HepG2 (cell line): ENCODE measurements around the gene KNCN. TPM values are rescaled to one million over a fixed set of nuclear protein-coding genes. Genes with fewer than 3 reads are reported as not detected.

Source experiments
- ATAC-seq: fragments of 200-7000 bp; cut with Tn5 transposase; 3 replicates; pipeline ENCODE4 v1.9.1; 2020; ENCODE audit warnings: mild to moderate bottlenecking, moderate library complexity
- BruUV-seq: library from RNA; stranded (reverse); fragments of 400-500 nt; replicated peaks from 2 replicates; lab custom pipeline; 2021; lab: Mats Ljungman, UMichigan
- CTCF ChIA-PET: fragments of 300-600 bp; formaldehyde crosslinking; extraction: SDS; loops from one replicate; lab custom pipeline; 2021; ENCODE audit warnings: low total read pairs, inconsistent platforms, low intra/inter-chr PET ratio; lab: Yijun Ruan, JAX
- POLR2A ChIA-PET: fragments of 350-600 bp; sonication (Branson Sonifier 250); formaldehyde crosslinking; loops from one replicate; lab custom pipeline; 2020; ENCODE audit warnings: antibody characterized with exemption, inconsistent platforms; lab: Yijun Ruan, JAX
- DNase-seq: peaks from one replicate; pipeline ENCODE4 v3.0.0-alpha.2; 2015; ENCODE audit warnings: low spot score
- FAIRE-seq: peaks from 3 replicates; lab custom pipeline; 2011; peaks lifted over from hg19 to GRCh38; lab: Jason Lieb, UNC
- H2AFZ ChIP-seq: one replicate; pipeline ENCODE4 v1.6.1; 2011; ENCODE audit warnings: low read length, inconsistent platforms
- H3K27ac ChIP-seq: fragments of 300-600 bp; 3 replicates; pipeline ENCODE4 v1.8.0; 2011; ENCODE audit warnings: mixed run types, mild to moderate bottlenecking, mixed read lengths, low read length, inconsistent platforms; ENCODE audit not compliant: insufficient read depth; ENCODE audit errors: extremely low read length
- H3K27me3 ChIP-seq, 2 experiments: fragments of 200-600 bp in 1 of 2; 2 replicates in 1 of 2; 3 replicates in 1 of 2; pipeline versions ENCODE4 v1.6.0 to v1.8.0; 2011; ENCODE audit warnings: low read length in 2 of 2, mild to moderate bottlenecking in 2 of 2, moderate library complexity in 2 of 2, inconsistent platforms in 1 of 2; ENCODE audit not compliant: insufficient read depth in 2 of 2, control insufficient read depth in 1 of 2
- H3K36me3 ChIP-seq, 2 experiments: fragments of 200-600 bp in 1 of 2; replicated peaks in 1 of 2; 2 replicates in 1 of 2; 3 replicates in 1 of 2; pipeline versions ENCODE4 v1.5.1 to v1.8.0; 2011; ENCODE audit warnings: low read length in 2 of 2, inconsistent platforms in 1 of 2; ENCODE audit not compliant: insufficient read depth in 2 of 2, control insufficient read depth in 1 of 2
- H3K4me1 ChIP-seq: 2 replicates; pipeline ENCODE4 v1.5.1; 2012; ENCODE audit warnings: low read length, inconsistent platforms; ENCODE audit not compliant: insufficient read depth
- H3K4me2 ChIP-seq: 2 replicates; pipeline ENCODE4 v1.6.0; 2011; ENCODE audit warnings: low read depth, low read length, inconsistent platforms
- H3K4me3 ChIP-seq, 3 experiments: fragments of 200-600 bp in 1 of 3; sonication (generic), shearing (Covaris generic) in 1 of 3; replicated peaks in 1 of 3; 2 replicates each; pipeline ENCODE4 v1.5.1; 2011 to 2016; ENCODE audit warnings: low read length in 3 of 3, inconsistent platforms in 2 of 3, low read depth in 2 of 3, mild to moderate bottlenecking in 2 of 3, control low read depth in 1 of 3, mixed read lengths in 1 of 3; ENCODE audit not compliant: insufficient read depth in 1 of 3
- H3K79me2 ChIP-seq: one replicate; pipeline ENCODE4 v1.6.1; 2011; ENCODE audit warnings: low read length, inconsistent platforms; ENCODE audit not compliant: insufficient read depth
- H3K9ac ChIP-seq: 2 replicates; pipeline ENCODE4 v1.6.0; 2011; ENCODE audit warnings: mild to moderate bottlenecking, low read depth, low read length, inconsistent platforms; ENCODE audit not compliant: insufficient read depth
- H3K9me3 ChIP-seq: 2 replicates; pipeline ENCODE4 v1.5.1; 2012; ENCODE audit warnings: mild to moderate bottlenecking, low read length
- H4K20me1 ChIP-seq: 2 replicates; pipeline ENCODE4 v1.6.0; 2011; ENCODE audit warnings: inconsistent platforms, mild to moderate bottlenecking, low read length, moderate library complexity; ENCODE audit not compliant: insufficient read depth
- CREB3 ChIP-seq: sonication (generic); formaldehyde crosslinking; IDR thresholded peaks from 2 replicates; pipeline ENCODE4 v1.5.0; 2020; ENCODE audit warnings: missing genetic modification reagents
- E2F5 ChIP-seq: sonication (generic); formaldehyde crosslinking; conservative IDR thresholded peaks from 2 replicates; pipeline ENCODE4 v1.4.0; 2020; ENCODE audit warnings: missing genetic modification reagents
- KIAA2018 ChIP-seq: sonication (generic); formaldehyde crosslinking; IDR thresholded peaks from 2 replicates; pipeline ENCODE4 v1.5.0; 2020; ENCODE audit warnings: mild to moderate bottlenecking, missing genetic modification reagents, borderline replicate concordance
- MAZ ChIP-seq, 2 experiments: sonication (generic) in 1 of 2; formaldehyde crosslinking in 1 of 2; IDR thresholded peaks; 2 replicates each; pipeline versions ENCODE4 v1.5.0 to v1.6.1; 2012 to 2020; ENCODE audit warnings: low read depth in 2 of 2, mild to moderate bottlenecking in 2 of 2, borderline replicate concordance in 1 of 2, improper control_type of control experiment in 1 of 2, low read length in 1 of 2, missing genetic modification reagents in 1 of 2, moderate library complexity in 1 of 2
- MLXIP ChIP-seq: sonication (generic); formaldehyde crosslinking; IDR thresholded peaks from 2 replicates; pipeline ENCODE4 v1.9.0; 2021; ENCODE audit warnings: missing genetic modification reagents, borderline replicate concordance
- PAWR ChIP-seq: sonication (generic); formaldehyde crosslinking; IDR thresholded peaks from 2 replicates; pipeline ENCODE4 v1.4.0; 2020; ENCODE audit warnings: missing genetic modification reagents, mild to moderate bottlenecking, borderline replicate concordance
- SP140L ChIP-seq: sonication (generic); formaldehyde crosslinking; IDR thresholded peaks from 2 replicates; pipeline ENCODE4 v1.4.0; 2020; ENCODE audit warnings: missing genetic modification reagents, borderline replicate concordance
- ZBTB7A ChIP-seq: sonication (generic); formaldehyde crosslinking; IDR thresholded peaks from 2 replicates; pipeline ENCODE4 v1.8.0; 2022; ENCODE audit warnings: mild to moderate bottlenecking, missing genetic modification reagents
- ZMYM4 ChIP-seq: sonication (generic); formaldehyde crosslinking; IDR thresholded peaks from 2 replicates; pipeline ENCODE4 v1.8.1; 2023; ENCODE audit warnings: mild to moderate bottlenecking, missing genetic modification reagents
- ZNF775 ChIP-seq: sonication (generic); formaldehyde crosslinking; IDR thresholded peaks from 2 replicates; pipeline ENCODE4 v1.4.0; 2020; ENCODE audit warnings: missing genetic modification reagents, mild to moderate bottlenecking, moderate library complexity, borderline replicate concordance
- WGBS: methylation state at CpG from one replicate; pipeline ENCODE4 v1.1.6; 2017; ENCODE audit warnings: low lambda C conversion rate; 5-methylcytosine and 5-hydroxymethylcytosine counted together
- in situ Hi-C: cut with HindIII; loops from 2 replicates; pipeline ENCODE4 v1.10.0; 2017; ENCODE audit warnings: low pct_unique_long_range_greater_than_20kb; ENCODE audit not compliant: extremely low pct_ligation_motif_present
- intact Hi-C: fragments of 100-400 bp; cut with micrococcal nuclease; formaldehyde crosslinking; loops from one replicate; pipeline ENCODE4 v1.10.0; 2022; ENCODE audit not compliant: unreplicated experiment
- polyA plus RNA-seq, 8 experiments: library from polyadenylated mRNA; depleted of rRNA in 3 of 8; stranded (reverse) in 7 of 8; unstranded in 1 of 8; fragments of >200 nt; fragmentation: Illumina TruSeq in 4 of 8; extraction: Trizol in 4 of 8; gene quantifications; 2 replicates each; pipeline versions ENCODE4 v1.2.1 to v1.2.3, GENCODE V29; 2011 to 2016; ENCODE audit warnings: low read depth in 4 of 8, missing spikeins in 1 of 8, mixed read lengths in 1 of 8; ENCODE audit not compliant: insufficient read depth in 1 of 8
- total RNA-seq, 5 experiments: library from RNA; depleted of rRNA; stranded (reverse); fragments of >200 nt; fragmentation: Illumina TruSeq; extraction: Trizol; gene quantifications; 2 replicates each; pipeline ENCODE4 v1.2.3, GENCODE V29; 2016; ENCODE audit warnings: low read depth in 1 of 5

KNCN gene
- total and polyA plus RNA-seq, 2 of the 13 experiments (the other 11 are each of a cell fraction or from before 2014, with no cell fraction given), result not detected

GRCh38 chr1:46569116-46569515, 17.7 kb upstream of the KNCN start:
- no peaks in the 10 kb centered on the region for H3K4me1 ChIP-seq
- DNase-seq (no peak), ATAC-seq (no peak), FAIRE-seq (no peak)
- ChIA-PET POLR2A (interaction anchor here (1.3 kb wide), 1 partner anchor 35 kb away, joined by 3 read pairs; no protein-coding TSS in a partner anchor), CTCF (no interaction called here)
- H3K4me3 ChIP-seq, result no peak overlapping the region
- H3K9me3 ChIP-seq, result no peaks in the 10 kb centered on the region
- H3K36me3 ChIP-seq, result peaks cover 3 to 12% of the 10 kb centered on the region in 2 experiments; a peak in 3 of 5 replicates
- H3K9ac ChIP-seq, result no peak overlapping the region
- WGBS, result 93% methylated on average over 2 of the region's 4 CpGs
- in situ Hi-C loops (no loop called here), intact Hi-C loops (no loop called here)
- no peak overlapping the region for H3K27ac ChIP-seq
- no peak overlapping the region for H3K4me2 ChIP-seq
- no TSS peak for BruUV-seq
- H4K20me1 ChIP-seq, result no peaks in the 10 kb centered on the region
- H3K79me2 ChIP-seq, result no peaks in the 10 kb centered on the region
- H3K27me3 ChIP-seq, result no peaks in the 10 kb centered on the region; a peak in 1 of 5 replicates
- no peak overlapping the region for H2AFZ ChIP-seq
- no peak for TF ChIP-seq E2F5
- TF ChIP-seq PAWR (CRISPR knock-in tag), result no peak
- no peak for TF ChIP-seq ZBTB7A (CRISPR knock-in tag)
- no peak for TF ChIP-seq KIAA2018 (CRISPR knock-in tag)
- no peak for TF ChIP-seq MAZ (IDR thresholded peaks at IDR 0.05; ENCODE audit: borderline replicate concordance, low read depth, low read length)
- TF ChIP-seq MAZ (CRISPR knock-in tag; IDR thresholded peaks at IDR 0.05; ENCODE audit: low read depth), result no peak
- no peak for TF ChIP-seq ZMYM4 (CRISPR knock-in tag)
- no peak for TF ChIP-seq SP140L
- TF ChIP-seq ZNF775 (CRISPR knock-in tag), result no peak
- TF ChIP-seq MLXIP (CRISPR knock-in tag), result no peak
- TF ChIP-seq CREB3 (CRISPR knock-in tag), result no peak
